ENCODE data around the gene ACVR2A.

Gene ACVR2A

GRCh38 chr2:147934881-147935620, 90.2 kb downstream of the ACVR2A start:
- no peak for DNase-seq (ENCODE audit: low read depth)
- no peak for TF ChIP-seq CTCF (conservative IDR thresholded peaks at IDR 0.05; ENCODE audit: low read depth, low read length)
- no peak overlapping the region for H3K4me3 ChIP-seq (ENCODE audit: low read length)

- no peak overlapping the region for H3K4me3 ChIP-seq (ENCODE audit: low read length)
- TF ChIP-seq CTCF (conservative IDR thresholded peaks at IDR 0.05; ENCODE audit: low read depth, low read length), result peak; percentile 85
- DNase-seq (ENCODE audit: low read depth), result no peak
These were observed 93.0 kb downstream of the ACVR2A start for GRCh38 chr2:147937744-147938349.

- H3K4me3 ChIP-seq (ENCODE audit: low read length), result no peak overlapping the region
- no peak for DNase-seq (ENCODE audit: low read depth)
- no peak for TF ChIP-seq CTCF (conservative IDR thresholded peaks at IDR 0.05; ENCODE audit: low read depth, low read length)
These were observed 94.5 kb downstream of the ACVR2A start for GRCh38 chr2:147939313-147939712.

GRCh38 chr2:147945660-147946059, 100.8 kb downstream of the ACVR2A start:
- DNase-seq (ENCODE audit: low read depth), result no peak
- no peak overlapping the region for H3K4me3 ChIP-seq (ENCODE audit: low read length)
- no peak for TF ChIP-seq CTCF (conservative IDR thresholded peaks at IDR 0.05; ENCODE audit: low read depth, low read length)

- no peak overlapping the region for H3K4me3 ChIP-seq (ENCODE audit: low read length)
- TF ChIP-seq CTCF (conservative IDR thresholded peaks at IDR 0.05; ENCODE audit: low read depth, low read length), result no peak
- DNase-seq (ENCODE audit: low read depth), result no peak
These were observed 107.3 kb downstream of the ACVR2A start for GRCh38 chr2:147952118-147952517.

GRCh38 chr2:147968571-147968970, 123.7 kb downstream of the ACVR2A start:
- no peak for DNase-seq (ENCODE audit: low read depth)
- no peak overlapping the region for H3K4me3 ChIP-seq (ENCODE audit: low read length)
- TF ChIP-seq CTCF (conservative IDR thresholded peaks at IDR 0.05; ENCODE audit: low read depth, low read length), result no peak

GRCh38 chr2:147976102-147976501, 131.3 kb downstream of the ACVR2A start:
- no peak for TF ChIP-seq CTCF (conservative IDR thresholded peaks at IDR 0.05; ENCODE audit: low read depth, low read length)
- no peak overlapping the region for H3K4me3 ChIP-seq (ENCODE audit: low read length)
- DNase-seq (ENCODE audit: low read depth), result no peak
